ENCODE data around the gene LSM12. TPM values are rescaled to one million over a fixed set of nuclear protein-coding genes. Genes with fewer than 3 reads are reported as not detected.
"Not testable (repeated sequence)": the region's sequence is repeated elsewhere in the genome, so short reads cannot be mapped to it uniquely, and the experiment has no call there.

The LSM12 gene
- total RNA-seq, 1 donor from 2014 or later = 55.4 TPM

- TF ChIP-seq CTCF (IDR thresholded peaks at IDR 0.05; ENCODE audit: unreplicated experiment) = no peak
- Mint-ChIP-seq H3K4me3 (ENCODE audit: low read depth) (no peak overlapping the region), H3K27ac (no peak overlapping the region), H3K4me1 (ENCODE audit: low read depth) (peaks cover 4% of the 10 kb centered on the region), H3K36me3 (ENCODE audit: insufficient read depth) (peaks cover 16% of the 10 kb centered on the region), H3K27me3 (no peaks in the 10 kb centered on the region), H3K9me3 (ENCODE audit: low read depth) (no peaks in the 10 kb centered on the region)
- DNase-seq (ENCODE audit: low spot score, unreplicated experiment) = no peak
Measured at GRCh38 chr17:44037471-44037870, 29.0 kb downstream of the LSM12 start.

GRCh38 chr17:44034688-44035087 lies 31.8 kb downstream of the LSM12 start:
- H3K4me3 Mint-ChIP-seq (ENCODE audit: low read depth); H3K27me3 Mint-ChIP-seq; H3K27ac Mint-ChIP-seq; H3K9me3 Mint-ChIP-seq (ENCODE audit: low read depth); DNase-seq (ENCODE audit: low spot score, unreplicated experiment); H3K4me1 Mint-ChIP-seq (ENCODE audit: low read depth): not testable (repeated sequence)
- peaks cover 23% of the 10 kb centered on the region for H3K36me3 Mint-ChIP-seq (ENCODE audit: insufficient read depth)

- Mint-ChIP-seq H3K27me3 (no peaks in the 10 kb centered on the region), H3K36me3 (ENCODE audit: insufficient read depth) (peaks cover 24% of the 10 kb centered on the region)
Measured at GRCh38 chr17:44033861-44034408, 32.5 kb downstream of the LSM12 start.

GRCh38 chr17:44030482-44030881 lies 36.0 kb downstream of the LSM12 start:
- no peak for DNase-seq (ENCODE audit: low spot score, unreplicated experiment)
- H3K27ac Mint-ChIP-seq = no peak overlapping the region
- peaks cover 17% of the 10 kb centered on the region for H3K36me3 Mint-ChIP-seq (ENCODE audit: insufficient read depth)
- TF ChIP-seq CTCF (IDR thresholded peaks at IDR 0.05; ENCODE audit: unreplicated experiment) = no peak
- no peaks in the 10 kb centered on the region for H3K27me3 Mint-ChIP-seq
- no peaks in the 10 kb centered on the region for H3K4me1 Mint-ChIP-seq (ENCODE audit: low read depth)
- H3K9me3 Mint-ChIP-seq (ENCODE audit: low read depth) = no peaks in the 10 kb centered on the region
- no peak overlapping the region for H3K4me3 Mint-ChIP-seq (ENCODE audit: low read depth)

More at GRCh38 chr17:44033861-44034408, 32.5 kb downstream of the LSM12 start:
- no peak for TF ChIP-seq CTCF (IDR thresholded peaks at IDR 0.05; ENCODE audit: unreplicated experiment)
- no peaks in the 10 kb centered on the region for H3K4me1 Mint-ChIP-seq (ENCODE audit: low read depth)
- H3K4me3 Mint-ChIP-seq (ENCODE audit: low read depth) = no peak overlapping the region
- DNase-seq (ENCODE audit: low spot score, unreplicated experiment) = no peak
- no peak overlapping the region for H3K27ac Mint-ChIP-seq
- no peaks in the 10 kb centered on the region for H3K9me3 Mint-ChIP-seq (ENCODE audit: low read depth)

GRCh38 chr17:44029736-44030135 lies 36.7 kb downstream of the LSM12 start:
- H3K4me1 Mint-ChIP-seq (ENCODE audit: low read depth) = no peaks in the 10 kb centered on the region
- TF ChIP-seq CTCF (IDR thresholded peaks at IDR 0.05; ENCODE audit: unreplicated experiment) = no peak
- H3K27me3 Mint-ChIP-seq = no peaks in the 10 kb centered on the region
- DNase-seq (ENCODE audit: low spot score, unreplicated experiment) = no peak
- peaks cover 17% of the 10 kb centered on the region for H3K36me3 Mint-ChIP-seq (ENCODE audit: insufficient read depth)
- peak overlapping the region; percentile 1 for H3K27ac Mint-ChIP-seq
- no peak overlapping the region for H3K4me3 Mint-ChIP-seq (ENCODE audit: low read depth)
- no peaks in the 10 kb centered on the region for H3K9me3 Mint-ChIP-seq (ENCODE audit: low read depth)

GRCh38 chr17:44024853-44025252 lies 41.6 kb downstream of the LSM12 start:
- no peaks in the 10 kb centered on the region for H3K27me3 Mint-ChIP-seq
- peak overlapping the region; percentile 13 for H3K27ac Mint-ChIP-seq
- DNase-seq (ENCODE audit: low spot score, unreplicated experiment) = no peak
- peaks cover 7% of the 10 kb centered on the region for H3K36me3 Mint-ChIP-seq (ENCODE audit: insufficient read depth)
- no peaks in the 10 kb centered on the region for H3K9me3 Mint-ChIP-seq (ENCODE audit: low read depth)
- TF ChIP-seq CTCF (IDR thresholded peaks at IDR 0.05; ENCODE audit: unreplicated experiment) = no peak
- no peak overlapping the region for H3K4me3 Mint-ChIP-seq (ENCODE audit: low read depth)
- no peaks in the 10 kb centered on the region for H3K4me1 Mint-ChIP-seq (ENCODE audit: low read depth)
